Thyroid gland (tissue), 4 donors: ENCODE results near the gene POTEB3.
"Not testable (repeated sequence)": the region's sequence is repeated elsewhere in the genome, so short reads cannot be mapped to it uniquely, and the experiment has no call there.

ENCODE experiments used
- POLR2A ChIP-seq, 2 donors: fragments of 450-650 bp; IDR thresholded peaks; one replicate each; pipeline ENCODE4 v1.6.1; 2017; ENCODE audit warnings: antibody characterized with exemption in 2 of 2, mild to moderate bottlenecking in 2 of 2, moderate library complexity in 1 of 2
- TF ChIP-seq, protein P1 (sequence below), 6 experiments: fragments of 200-600 bp in 3 of 6; fragments of 450-650 bp in 3 of 6; sonication (generic) in 3 of 6; IDR thresholded peaks; one replicate each; pipeline ENCODE4 v1.5.1; 2016 to 2019; ENCODE audit warnings: antibody characterized with exemption in 6 of 6, mild to moderate bottlenecking in 2 of 6, inconsistent platforms in 1 of 6, moderate library complexity in 1 of 6

DNA sequence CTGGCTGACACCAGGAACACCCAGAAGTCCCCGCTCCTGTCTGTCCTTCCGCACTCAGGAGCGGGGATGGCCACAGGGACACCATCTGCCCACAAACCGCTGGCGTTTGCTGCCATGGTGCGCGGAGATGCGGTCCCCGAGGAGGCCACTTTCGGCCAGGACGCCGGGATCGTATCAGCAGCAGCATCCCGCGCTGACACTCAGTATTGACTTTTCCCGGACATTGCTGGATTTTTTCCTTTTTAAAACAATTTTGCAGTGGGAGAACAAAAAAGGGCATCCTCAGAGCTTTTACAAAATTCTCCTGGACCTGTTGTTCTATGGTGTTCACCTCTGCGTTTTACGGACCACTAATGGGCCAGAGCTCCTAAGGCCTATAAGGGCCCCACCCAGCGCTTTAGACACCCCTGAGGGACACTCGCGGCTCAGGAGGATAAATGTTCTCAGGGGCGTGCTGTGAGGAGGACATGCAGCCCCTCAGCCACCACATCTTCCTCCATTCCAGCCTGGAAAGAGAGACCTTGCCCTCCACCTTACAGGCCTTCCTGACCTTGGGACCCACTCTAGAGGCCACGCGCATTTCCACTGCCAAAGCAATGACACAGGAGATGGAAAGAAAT is 56.3 kb downstream of the POTEB3 start:
- TF ChIP-seq, protein P1, sequence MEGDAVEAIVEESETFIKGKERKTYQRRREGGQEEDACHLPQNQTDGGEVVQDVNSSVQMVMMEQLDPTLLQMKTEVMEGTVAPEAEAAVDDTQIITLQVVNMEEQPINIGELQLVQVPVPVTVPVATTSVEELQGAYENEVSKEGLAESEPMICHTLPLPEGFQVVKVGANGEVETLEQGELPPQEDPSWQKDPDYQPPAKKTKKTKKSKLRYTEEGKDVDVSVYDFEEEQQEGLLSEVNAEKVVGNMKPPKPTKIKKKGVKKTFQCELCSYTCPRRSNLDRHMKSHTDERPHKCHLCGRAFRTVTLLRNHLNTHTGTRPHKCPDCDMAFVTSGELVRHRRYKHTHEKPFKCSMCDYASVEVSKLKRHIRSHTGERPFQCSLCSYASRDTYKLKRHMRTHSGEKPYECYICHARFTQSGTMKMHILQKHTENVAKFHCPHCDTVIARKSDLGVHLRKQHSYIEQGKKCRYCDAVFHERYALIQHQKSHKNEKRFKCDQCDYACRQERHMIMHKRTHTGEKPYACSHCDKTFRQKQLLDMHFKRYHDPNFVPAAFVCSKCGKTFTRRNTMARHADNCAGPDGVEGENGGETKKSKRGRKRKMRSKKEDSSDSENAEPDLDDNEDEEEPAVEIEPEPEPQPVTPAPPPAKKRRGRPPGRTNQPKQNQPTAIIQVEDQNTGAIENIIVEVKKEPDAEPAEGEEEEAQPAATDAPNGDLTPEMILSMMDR (IDR thresholded peaks at IDR 0.05), result not testable (repeated sequence)
- not testable (repeated sequence) for TF ChIP-seq POLR2A (IDR thresholded peaks at IDR 0.05)
